H1 (cell line): ENCODE data around the gene ACTR2. TPM values are rescaled to one million over a fixed set of nuclear protein-coding genes. Genes with fewer than 3 reads are reported as not detected.

Source experiments
- CTCF ChIA-PET: fragments of 300-600 bp; sonication (Branson Sonifier 250); formaldehyde crosslinking; loops from one replicate; lab custom pipeline; 2021; ENCODE audit not compliant: partially characterized antibody; lab: Charles Lee
- POLR2A ChIA-PET: fragments of 300-600 bp; sonication (Branson Sonifier 250); formaldehyde crosslinking; loops from one replicate; lab custom pipeline; 2021; ENCODE audit warnings: inconsistent platforms; ENCODE audit not compliant: partially characterized antibody; lab: Charles Lee
- DNase-seq, 2 experiments: peaks; one replicate each; pipeline versions ENCODE4 v3.0.0 to v3.0.0-alpha.2; 2010 to 2022; ENCODE audit warnings: low spot score in 2 of 2, low read depth in 1 of 2, mixed read lengths in 1 of 2
- FAIRE-seq: peaks from 2 replicates; lab custom pipeline; 2011; peaks lifted over from hg19 to GRCh38; lab: Jason Lieb, UNC
- H2AFZ ChIP-seq: 2 replicates; pipeline ENCODE4 v1.8.1; 2012; ENCODE audit warnings: low read length, inconsistent platforms
- H2AK5ac ChIP-seq: 2 replicates; pipeline ENCODE4 v1.6.1; 2013; ENCODE audit warnings: low read depth, low read length
- H2BK120ac ChIP-seq: replicated peaks from 2 replicates; pipeline ENCODE3; 2013; ENCODE audit warnings: low read depth, low read length, inconsistent platforms
- H2BK12ac ChIP-seq: 2 replicates; pipeline ENCODE4 v1.6.1; 2013; ENCODE audit warnings: low read depth, low read length
- H2BK15ac ChIP-seq: 2 replicates; pipeline ENCODE4 v1.6.1; 2013; ENCODE audit warnings: low read length
- H2BK20ac ChIP-seq: 2 replicates; pipeline ENCODE4 v1.6.1; 2013; ENCODE audit warnings: low read length
- H2BK5ac ChIP-seq: 2 replicates; pipeline ENCODE4 v1.6.1; 2013; ENCODE audit warnings: low read depth, low read length
- H3K14ac ChIP-seq: 2 replicates; pipeline ENCODE4 v1.6.1; 2013; ENCODE audit warnings: inconsistent platforms; ENCODE audit not compliant: insufficient read length
- H3K18ac ChIP-seq: 2 replicates; pipeline ENCODE4 v1.6.1; 2013; ENCODE audit warnings: low read length; ENCODE audit errors: extremely low read depth
- H3K23ac ChIP-seq: 2 replicates; pipeline ENCODE4 v1.6.1; 2013; ENCODE audit warnings: inconsistent platforms; ENCODE audit not compliant: insufficient read length
- H3K23me2 ChIP-seq: 2 replicates; pipeline ENCODE4 v1.6.1; 2013; ENCODE audit warnings: low read depth, low read length
- H3K27ac ChIP-seq: 2 replicates; pipeline ENCODE4 v1.6.1; 2011; ENCODE audit warnings: low read depth, low read length, inconsistent platforms
- H3K27me3 ChIP-seq, 4 experiments: replicated peaks in 1 of 4; 1 replicate in 1 of 4; 2 replicates in 3 of 4; pipeline versions ENCODE4 v1.6.1 to v1.8.1; 2011 to 2013; ENCODE audit warnings: low read length in 3 of 4, mild to moderate bottlenecking in 3 of 4, inconsistent platforms in 2 of 4, mixed read lengths in 2 of 4, moderate library complexity in 1 of 4; ENCODE audit not compliant: control insufficient read depth in 3 of 4, insufficient read depth in 3 of 4; ENCODE audit errors: extremely low read depth in 1 of 4
- H3K36me3 ChIP-seq, 4 experiments: 2 replicates each; pipeline versions ENCODE4 v1.6.1 to v1.8.1; 2011 to 2013; ENCODE audit warnings: mild to moderate bottlenecking in 4 of 4, low read length in 3 of 4, moderate library complexity in 2 of 4, control low read depth in 1 of 4, inconsistent platforms in 1 of 4; ENCODE audit not compliant: insufficient read depth in 4 of 4, control insufficient read depth in 2 of 4
- H3K4ac ChIP-seq: replicated peaks from 2 replicates; pipeline ENCODE3; 2013; ENCODE audit warnings: low read length, low read depth, mixed read lengths, inconsistent platforms; ENCODE audit not compliant: insufficient read length
- H3K4me1 ChIP-seq, 4 experiments: replicated peaks in 1 of 4; 1 replicate in 1 of 4; 2 replicates in 3 of 4; pipeline versions ENCODE4 v1.6.1 to v1.8.1; 2011 to 2013; ENCODE audit warnings: low read length in 3 of 4, inconsistent platforms in 2 of 4, mixed read lengths in 1 of 4; ENCODE audit not compliant: insufficient read depth in 4 of 4, control insufficient read depth in 3 of 4
- H3K4me2 ChIP-seq, 2 experiments: 2 replicates each; pipeline versions ENCODE4 v1.6.1 to v1.8.1; 2011 to 2013; ENCODE audit warnings: low read depth in 2 of 2, low read length in 2 of 2, control low read depth in 1 of 2, inconsistent platforms in 1 of 2, mild to moderate bottlenecking in 1 of 2; ENCODE audit not compliant: insufficient read depth in 1 of 2
- H3K4me3 ChIP-seq, 4 experiments: fragments of 200-600, 300-600 bp in 1 of 4; sonication (generic), shearing (Covaris generic), sonication (Bioruptor Twin) in 1 of 4; 2 replicates each; pipeline versions ENCODE4 v1.5.1 to v1.8.1; 2011 to 2016; ENCODE audit warnings: low read length in 4 of 4, low read depth in 3 of 4, control low read depth in 2 of 4, inconsistent platforms in 2 of 4, mild to moderate bottlenecking in 2 of 4, mixed read lengths in 1 of 4, moderate library complexity in 1 of 4; ENCODE audit not compliant: insufficient read depth in 2 of 4; ENCODE audit errors: extremely low read depth in 1 of 4
- H3K56ac ChIP-seq: replicated peaks from 2 replicates; pipeline ENCODE3; 2013; ENCODE audit warnings: low read depth, mild to moderate bottlenecking, mixed read lengths, low read length, inconsistent platforms; ENCODE audit not compliant: insufficient read length
- H3K79me1 ChIP-seq: 2 replicates; pipeline ENCODE4 v1.6.1; 2013; ENCODE audit warnings: low read depth, low read length, control low read depth
- H3K79me2 ChIP-seq, 2 experiments: 2 replicates each; pipeline versions ENCODE4 v1.6.1 to v1.8.1; 2012 to 2013; ENCODE audit warnings: low read length in 2 of 2, mild to moderate bottlenecking in 2 of 2, inconsistent platforms in 1 of 2; ENCODE audit not compliant: insufficient read depth in 2 of 2, control insufficient read depth in 1 of 2
- H3K9ac ChIP-seq, 4 experiments: replicated peaks in 1 of 4; 1 replicate in 1 of 4; 2 replicates in 3 of 4; pipeline versions ENCODE4 v1.6.1 to v1.8.1; 2011 to 2013; ENCODE audit warnings: low read depth in 3 of 4, low read length in 3 of 4, control low read depth in 2 of 4, mild to moderate bottlenecking in 2 of 4, moderate library complexity in 2 of 4, inconsistent platforms in 1 of 4; ENCODE audit errors: extremely low read depth in 1 of 4
- H3K9me3 ChIP-seq, 2 experiments: 2 replicates each; pipeline versions ENCODE4 v1.6.1 to v1.8.1; 2012 to 2013; ENCODE audit warnings: mild to moderate bottlenecking in 2 of 2, moderate library complexity in 2 of 2, control low read depth in 1 of 2, inconsistent platforms in 1 of 2, low read depth in 1 of 2, low read length in 1 of 2, mixed read lengths in 1 of 2; ENCODE audit not compliant: insufficient read depth in 2 of 2
- H4K20me1 ChIP-seq, 2 experiments: replicated peaks in 1 of 2; 2 replicates each; pipeline versions ENCODE3 to v1.8.1; 2011 to 2013; ENCODE audit warnings: inconsistent platforms in 2 of 2, low read length in 2 of 2, mild to moderate bottlenecking in 1 of 2; ENCODE audit not compliant: insufficient read depth in 2 of 2, control insufficient read depth in 1 of 2
- H4K5ac ChIP-seq: 2 replicates; pipeline ENCODE4 v1.6.1; 2013; ENCODE audit warnings: low read length, low read depth, mixed read lengths, inconsistent platforms; ENCODE audit not compliant: insufficient read length
- H4K8ac ChIP-seq: 2 replicates; pipeline ENCODE4 v1.8.0; 2013; ENCODE audit warnings: mild to moderate bottlenecking, moderate library complexity, low read length, inconsistent platforms; ENCODE audit not compliant: insufficient read depth; ENCODE audit errors: extremely low read depth
- H4K91ac ChIP-seq: replicated peaks from 2 replicates; pipeline ENCODE3; 2013; ENCODE audit warnings: low read length, mixed read lengths, inconsistent platforms; ENCODE audit not compliant: insufficient read length
- CEBPB ChIP-seq: IDR thresholded peaks from 2 replicates; pipeline ENCODE4 v1.6.1; 2012; ENCODE audit warnings: low read depth, low read length
- CHD2 ChIP-seq: IDR thresholded peaks from 2 replicates; pipeline ENCODE4 v1.6.1; 2012; ENCODE audit warnings: low read length, improper control_type of control experiment
- CREB1 ChIP-seq: IDR thresholded peaks from 2 replicates; pipeline ENCODE4 v1.6.1; 2012; ENCODE audit warnings: inconsistent platforms
- HDAC6 ChIP-seq: IDR thresholded peaks from one replicate; pipeline ENCODE4 v1.7.1; 2012; ENCODE audit warnings: low read depth, mild to moderate bottlenecking, inconsistent platforms, low read length, moderate library complexity
- KDM1A ChIP-seq: fragments of 200-600, 300-600 bp; sonication (generic); IDR thresholded peaks from 2 replicates; pipeline ENCODE4 v1.7.1; 2016; ENCODE audit warnings: mild to moderate bottlenecking, low read length, borderline replicate concordance
- POLR2AphosphoS5 ChIP-seq: IDR thresholded peaks from 2 replicates; pipeline ENCODE4 v1.6.1; 2011; ENCODE audit warnings: low read depth, low read length
- RFX5 ChIP-seq: IDR thresholded peaks from 2 replicates; pipeline ENCODE4 v1.6.1; 2011; ENCODE audit warnings: low read depth, low read length, improper control_type of control experiment, borderline replicate concordance
- RNF2 ChIP-seq: fragments of 200-900, 300-1000 bp; sonication (generic); IDR thresholded peaks from 2 replicates; pipeline ENCODE4 v1.7.1; 2016; ENCODE audit warnings: borderline replicate concordance, low read depth, mild to moderate bottlenecking, antibody characterized with exemption, low read length; ENCODE audit not compliant: poor library complexity, severe bottlenecking; ENCODE audit errors: missing control alignments
- RXRA ChIP-seq: IDR thresholded peaks from 2 replicates; pipeline ENCODE4 v1.6.1; 2011; ENCODE audit warnings: low read depth, mild to moderate bottlenecking, low read length, moderate library complexity; ENCODE audit not compliant: insufficient read depth
- SIX5 ChIP-seq: IDR thresholded peaks from 2 replicates; pipeline ENCODE4 v1.6.1; 2011; ENCODE audit warnings: mild to moderate bottlenecking, low read depth, low read length
- TEAD4 ChIP-seq: IDR thresholded peaks from 2 replicates; pipeline ENCODE4 v1.6.1; 2012; ENCODE audit warnings: low read depth, low read length, inconsistent platforms, mixed read lengths
- YY1 ChIP-seq: IDR thresholded peaks from 2 replicates; pipeline ENCODE4 v1.6.1; 2011; ENCODE audit warnings: low read depth, mild to moderate bottlenecking, low read length
- WGBS, 2 experiments: shearing (Covaris generic) in 1 of 2; methylation state at CpG; one replicate each; pipeline versions ENCODE4 v1.1.6 to v1.1.7; 2013 to 2015; ENCODE audit warnings: low lambda C conversion rate in 2 of 2, mixed read lengths in 2 of 2, inconsistent platforms in 1 of 2, low coverage in 1 of 2, missing lambda C conversion rate in 1 of 2; ENCODE audit not compliant: insufficient replicate concordance in 2 of 2, insufficient coverage in 1 of 2, insufficient read length in 1 of 2; ENCODE audit errors: extremely low coverage in 1 of 2, missing lambda C conversion rate in 1 of 2; 5-methylcytosine and 5-hydroxymethylcytosine counted together
- polyA plus RNA-seq, 7 experiments: library from polyadenylated mRNA; depleted of rRNA in 3 of 7; stranded (reverse) in 5 of 7; unstranded in 2 of 7; fragments of >200 nt in 5 of 7; fragments of 200-250 nt in 2 of 7; gene quantifications; 1 replicate in 5 of 7; 2 replicates in 1 of 7; 4 replicates in 1 of 7; pipeline versions ENCODE4 v1.2.1 to v1.2.3, GENCODE V29; 2011 to 2013; ENCODE audit warnings: missing spikeins in 2 of 7, mixed read lengths in 2 of 7
- total RNA-seq: library from RNA; stranded (reverse); fragmentation: NEBNext Ultra II Directional; extraction: Animal tissue kit (Norgen Biotek cat#: 25700); gene quantifications from 2 replicates; pipeline ENCODE4 v1.2.1, GENCODE V29; 2021

ACTR2 gene
- total and polyA plus RNA-seq, 2 of the 8 experiments (the other 6 are each of a cell fraction or from before 2014, with no cell fraction given) = 28.3 to 171 TPM

GRCh38 chr2:65300761-65301711 lies 73.4 kb downstream of the ACTR2 start:
- H3K27ac ChIP-seq = no peak overlapping the region
- H2BK20ac ChIP-seq = no peak overlapping the region
- H2BK12ac ChIP-seq = no peak overlapping the region
- H2AFZ ChIP-seq = no peak overlapping the region
- no peak overlapping the region; a peak in 1 of 8 replicates for H3K4me3 ChIP-seq
- no peak overlapping the region for H4K8ac ChIP-seq
- no peaks in the 10 kb centered on the region; a peak in 1 of 7 replicates for H3K27me3 ChIP-seq
- no peak overlapping the region for H3K4ac ChIP-seq
- no peak overlapping the region for H4K5ac ChIP-seq
- H2BK15ac ChIP-seq = no peak overlapping the region
- no peaks in the 10 kb centered on the region for H3K36me3 ChIP-seq
- ChIA-PET POLR2A (interaction anchor here (0.8 to 1.2 kb wide), 3 partner anchors 8 to 21 kb away, joined by 3 to 6 read pairs (median 3); no protein-coding TSS in a partner anchor), CTCF (interaction anchor here (0.6 to 1.6 kb wide), 5 partner anchors 19 to 450 kb away, joined by 3 to 4 read pairs (median 3); no protein-coding TSS in a partner anchor)
- no peak overlapping the region for H3K18ac ChIP-seq
- H3K23me2 ChIP-seq = no peaks in the 10 kb centered on the region
- FAIRE-seq (no peak), DNase-seq (peak in 1 of 2 experiments; percentile 19)
- no peak overlapping the region for H3K9ac ChIP-seq
- H3K23ac ChIP-seq = no peak overlapping the region
- no peak overlapping the region for H2BK5ac ChIP-seq
- H3K4me1 ChIP-seq = peaks cover 0 to 19% (median 8%) of the 10 kb centered on the region in 4 experiments; a peak in 5 of 7 replicates
- no peaks in the 10 kb centered on the region for H3K9me3 ChIP-seq
- no peak overlapping the region for H4K91ac ChIP-seq
- H3K4me2 ChIP-seq = peak overlapping the region; percentile 10 to 12; a peak in 2 of 4 replicates
- H2BK120ac ChIP-seq = no peak overlapping the region
- no peak overlapping the region for H3K14ac ChIP-seq
- H2AK5ac ChIP-seq = no peak overlapping the region
- H3K79me2 ChIP-seq = no peaks in the 10 kb centered on the region
- H4K20me1 ChIP-seq = no peaks in the 10 kb centered on the region
- 37% methylated on average over 19 of the region's 20 CpGs; no CpG with 5 or more reads in 1 of the 2 experiments for WGBS, 2 experiments
- no peak overlapping the region for H3K56ac ChIP-seq
- no peaks in the 10 kb centered on the region for H3K79me1 ChIP-seq
- no peak for TF ChIP-seq CREB1
- TF ChIP-seq CHD2 = no peak
- no peak for TF ChIP-seq RFX5
- TF ChIP-seq SIX5 = no peak
- TF ChIP-seq KDM1A = no peak
- no peak for TF ChIP-seq RNF2
- TF ChIP-seq CEBPB = no peak
- TF ChIP-seq HDAC6 = no peak
- TF ChIP-seq YY1 = no peak
- TF ChIP-seq POLR2AphosphoS5 = no peak
- TF ChIP-seq RXRA = no peak
- TF ChIP-seq TEAD4 = no peak
